ENCODE measurements around the gene UBL7.

DNA sequence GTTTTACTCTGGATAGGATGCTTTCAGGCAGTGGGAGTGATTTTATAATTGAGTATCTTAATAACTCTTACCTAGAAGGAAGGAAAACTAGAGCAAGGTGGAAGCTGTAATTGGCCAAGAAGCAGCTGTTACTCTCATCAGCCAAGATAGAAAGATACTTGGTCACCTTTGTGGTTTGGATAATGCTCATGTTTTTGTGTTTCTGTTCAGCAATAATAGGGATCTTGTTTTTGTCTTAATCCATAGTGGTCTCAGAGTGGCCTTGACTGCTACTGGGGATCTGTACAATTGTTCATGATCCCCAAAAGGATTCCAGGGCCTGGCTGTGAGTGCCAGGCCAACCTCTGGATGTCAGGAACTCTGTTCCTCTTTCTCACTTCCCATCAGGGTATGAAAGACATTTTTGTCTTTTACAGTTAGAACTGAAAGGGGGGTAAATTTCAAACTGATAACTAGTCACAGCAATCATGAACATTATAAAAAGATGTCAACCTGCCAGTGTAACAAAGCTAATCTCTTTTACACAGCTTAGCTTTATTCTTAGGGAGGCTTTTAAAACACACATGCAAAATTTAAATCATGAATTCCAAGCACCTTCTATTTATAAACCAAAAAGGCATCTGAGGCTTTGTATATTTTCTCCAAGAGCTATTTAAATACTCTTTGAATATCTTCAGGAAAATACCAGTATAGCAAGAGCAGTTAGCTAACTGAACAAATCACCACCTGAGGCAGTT is 6.0 kb downstream of the UBL7 start:
- no peak for TF ChIP-seq CTCF (conservative IDR thresholded peaks at IDR 0.05)
- no peak for TF ChIP-seq EZH2 (IDR thresholded peaks at IDR 0.05; ENCODE audit: low read depth)
